Activated naive CD8-positive, alpha-beta T cell treated with anti-CD3 and anti-CD28 coated beads for 36 hours (primary cell): ENCODE results near the gene CAMKMT. TPM values are rescaled to one million over a fixed set of nuclear protein-coding genes. Genes with fewer than 3 reads are reported as not detected.

Experiments used
- DNase-seq: peaks from one replicate; pipeline ENCODE4 v3.0.0; 2021
- H3K27ac Mint-ChIP-seq: one replicate; pipeline ENCODE4 v1.8.0; 2022; ENCODE audit warnings: mild to moderate bottlenecking, moderate library complexity, mixed read lengths
- H3K27me3 Mint-ChIP-seq: one replicate; pipeline ENCODE4 v1.8.0; 2022; ENCODE audit warnings: mild to moderate bottlenecking, mixed read lengths
- H3K36me3 Mint-ChIP-seq: one replicate; pipeline ENCODE4 v1.8.0; 2021; ENCODE audit warnings: mild to moderate bottlenecking, mixed read lengths
- H3K4me1 Mint-ChIP-seq: one replicate; pipeline ENCODE4 v1.8.0; 2021; ENCODE audit warnings: mixed read lengths
- H3K4me3 Mint-ChIP-seq: one replicate; pipeline ENCODE4 v1.8.0; 2022; ENCODE audit warnings: mild to moderate bottlenecking, moderate library complexity, mixed read lengths
- H3K9me3 Mint-ChIP-seq: one replicate; pipeline ENCODE4 v1.8.0; 2022; ENCODE audit warnings: mixed read lengths
- total RNA-seq, 2 experiments: library from RNA; stranded (reverse); gene quantifications; one replicate each; pipeline ENCODE4 v1.2.3, GENCODE V29; 2021

CAMKMT gene
- total RNA-seq, 2 experiments from 2014 or later: 10.0 to 11.8 TPM

- H3K27ac Mint-ChIP-seq: no peak overlapping the region
- H3K9me3 Mint-ChIP-seq: no peaks in the 10 kb centered on the region
- peaks cover 20% of the 10 kb centered on the region for H3K36me3 Mint-ChIP-seq
- no peaks in the 10 kb centered on the region for H3K27me3 Mint-ChIP-seq
- no peak for DNase-seq
- H3K4me3 Mint-ChIP-seq: no peak overlapping the region
- peaks cover 3% of the 10 kb centered on the region for H3K4me1 Mint-ChIP-seq
Measured at GRCh38 chr2:44535376-44535775, 173.6 kb downstream of the CAMKMT start.

GRCh38 chr2:44537264-44537663 is 175.5 kb downstream of the CAMKMT start:
- Mint-ChIP-seq H3K4me3 (no peak overlapping the region), H3K36me3 (peaks cover 16% of the 10 kb centered on the region), H3K4me1 (peaks cover 3% of the 10 kb centered on the region), H3K27me3 (no peaks in the 10 kb centered on the region), H3K9me3 (no peaks in the 10 kb centered on the region), H3K27ac (no peak overlapping the region)
- no peak for DNase-seq

- Mint-ChIP-seq H3K27ac (no peak overlapping the region), H3K9me3 (no peaks in the 10 kb centered on the region), H3K27me3 (no peaks in the 10 kb centered on the region), H3K4me1 (no peaks in the 10 kb centered on the region), H3K36me3 (peaks cover 3% of the 10 kb centered on the region), H3K4me3 (no peak overlapping the region)
- no peak for DNase-seq
Measured at GRCh38 chr2:44542520-44542919, 180.8 kb downstream of the CAMKMT start.

- Mint-ChIP-seq H3K27ac (no peak overlapping the region), H3K36me3 (peaks cover 3% of the 10 kb centered on the region), H3K4me1 (no peaks in the 10 kb centered on the region), H3K27me3 (no peaks in the 10 kb centered on the region), H3K9me3 (no peaks in the 10 kb centered on the region), H3K4me3 (no peak overlapping the region)
- DNase-seq: no peak
Measured at GRCh38 chr2:44543773-44544725, 182.3 kb downstream of the CAMKMT start.

- H3K4me3 Mint-ChIP-seq: no peak overlapping the region
- no peak overlapping the region for H3K27ac Mint-ChIP-seq
- no peak for DNase-seq
- H3K4me1 Mint-ChIP-seq: no peaks in the 10 kb centered on the region
- H3K27me3 Mint-ChIP-seq: no peaks in the 10 kb centered on the region
- peaks cover 8% of the 10 kb centered on the region for H3K36me3 Mint-ChIP-seq
- no peaks in the 10 kb centered on the region for H3K9me3 Mint-ChIP-seq
Measured at GRCh38 chr2:44545005-44545404, 183.3 kb downstream of the CAMKMT start.

- DNase-seq: no peak
- no peaks in the 10 kb centered on the region for H3K27me3 Mint-ChIP-seq
- peaks cover 6% of the 10 kb centered on the region for H3K4me1 Mint-ChIP-seq
- peaks cover 8% of the 10 kb centered on the region for H3K36me3 Mint-ChIP-seq
- H3K9me3 Mint-ChIP-seq: no peaks in the 10 kb centered on the region
- no peak overlapping the region for H3K4me3 Mint-ChIP-seq
- no peak overlapping the region for H3K27ac Mint-ChIP-seq
Measured at GRCh38 chr2:44546459-44547127, 184.8 kb downstream of the CAMKMT start.

GRCh38 chr2:44547718-44548117 is 186.0 kb downstream of the CAMKMT start:
- H3K36me3 Mint-ChIP-seq: peaks cover 10% of the 10 kb centered on the region
- peaks cover 6% of the 10 kb centered on the region for H3K4me1 Mint-ChIP-seq
- H3K4me3 Mint-ChIP-seq: no peak overlapping the region
- H3K9me3 Mint-ChIP-seq: no peaks in the 10 kb centered on the region
- H3K27ac Mint-ChIP-seq: no peak overlapping the region
- H3K27me3 Mint-ChIP-seq: no peaks in the 10 kb centered on the region
- DNase-seq: no peak

GRCh38 chr2:44548221-44549098 is 186.7 kb downstream of the CAMKMT start:
- H3K4me3 Mint-ChIP-seq: no peak overlapping the region
- no peak for DNase-seq
- H3K4me1 Mint-ChIP-seq: peaks cover 6% of the 10 kb centered on the region
- H3K27me3 Mint-ChIP-seq: no peaks in the 10 kb centered on the region
- no peaks in the 10 kb centered on the region for H3K9me3 Mint-ChIP-seq
- H3K27ac Mint-ChIP-seq: no peak overlapping the region
- H3K36me3 Mint-ChIP-seq: peaks cover 10% of the 10 kb centered on the region

- H3K27ac Mint-ChIP-seq: no peak overlapping the region
- H3K4me1 Mint-ChIP-seq: peaks cover 6% of the 10 kb centered on the region
- H3K27me3 Mint-ChIP-seq: no peaks in the 10 kb centered on the region
- peaks cover 10% of the 10 kb centered on the region for H3K36me3 Mint-ChIP-seq
- no peak overlapping the region for H3K4me3 Mint-ChIP-seq
- no peak for DNase-seq
- H3K9me3 Mint-ChIP-seq: no peaks in the 10 kb centered on the region
Measured at GRCh38 chr2:44549099-44549471, 187.3 kb downstream of the CAMKMT start.

GRCh38 chr2:44549856-44550255 is 188.1 kb downstream of the CAMKMT start:
- Mint-ChIP-seq H3K36me3 (peaks cover 10% of the 10 kb centered on the region), H3K4me1 (peaks cover 6% of the 10 kb centered on the region), H3K27ac (no peak overlapping the region), H3K9me3 (no peaks in the 10 kb centered on the region), H3K27me3 (no peaks in the 10 kb centered on the region), H3K4me3 (no peak overlapping the region)
- DNase-seq: no peak

- H3K27me3 Mint-ChIP-seq: no peaks in the 10 kb centered on the region
- no peak for DNase-seq
- H3K4me3 Mint-ChIP-seq: no peak overlapping the region
- H3K36me3 Mint-ChIP-seq: peaks cover 14% of the 10 kb centered on the region
- no peaks in the 10 kb centered on the region for H3K9me3 Mint-ChIP-seq
- no peak overlapping the region for H3K27ac Mint-ChIP-seq
- peaks cover 6% of the 10 kb centered on the region for H3K4me1 Mint-ChIP-seq
Measured at GRCh38 chr2:44550561-44550960, 188.8 kb downstream of the CAMKMT start.

- H3K9me3 Mint-ChIP-seq: no peaks in the 10 kb centered on the region
- no peak overlapping the region for H3K27ac Mint-ChIP-seq
- peaks cover 6% of the 10 kb centered on the region for H3K4me1 Mint-ChIP-seq
- DNase-seq: no peak
- H3K27me3 Mint-ChIP-seq: no peaks in the 10 kb centered on the region
- H3K36me3 Mint-ChIP-seq: peaks cover 10% of the 10 kb centered on the region
- H3K4me3 Mint-ChIP-seq: no peak overlapping the region
Measured at GRCh38 chr2:44551497-44551896, 189.8 kb downstream of the CAMKMT start.

GRCh38 chr2:44553456-44553855 is 191.7 kb downstream of the CAMKMT start:
- no peak overlapping the region for H3K4me3 Mint-ChIP-seq
- no peak for DNase-seq
- peaks cover 16% of the 10 kb centered on the region for H3K36me3 Mint-ChIP-seq
- H3K9me3 Mint-ChIP-seq: no peaks in the 10 kb centered on the region
- H3K27me3 Mint-ChIP-seq: no peaks in the 10 kb centered on the region
- H3K4me1 Mint-ChIP-seq: peaks cover 6% of the 10 kb centered on the region
- no peak overlapping the region for H3K27ac Mint-ChIP-seq

GRCh38 chr2:44555700-44556099 is 194.0 kb downstream of the CAMKMT start:
- Mint-ChIP-seq H3K27ac (no peak overlapping the region), H3K27me3 (no peaks in the 10 kb centered on the region), H3K9me3 (no peaks in the 10 kb centered on the region), H3K4me3 (no peak overlapping the region), H3K4me1 (peaks cover 5% of the 10 kb centered on the region), H3K36me3 (peaks cover 12% of the 10 kb centered on the region)
- no peak for DNase-seq

- no peak for DNase-seq
- H3K9me3 Mint-ChIP-seq: no peaks in the 10 kb centered on the region
- no peak overlapping the region for H3K27ac Mint-ChIP-seq
- no peaks in the 10 kb centered on the region for H3K27me3 Mint-ChIP-seq
- no peak overlapping the region for H3K4me3 Mint-ChIP-seq
- H3K36me3 Mint-ChIP-seq: peaks cover 16% of the 10 kb centered on the region
- H3K4me1 Mint-ChIP-seq: peaks cover 3% of the 10 kb centered on the region
Measured at GRCh38 chr2:44559108-44559507, 197.4 kb downstream of the CAMKMT start.
